HG02943 (cell line): ENCODE measurements around the gene SNRNP25.
"Not testable (repeated sequence)": the region's sequence is repeated elsewhere in the genome, so short reads cannot be mapped to it uniquely, and the experiment has no call there.

Experiments
- ATAC-seq: cut with Tn5 transposase; IDR thresholded peaks from one replicate; pipeline ENCODE4 v1.9.1; 2021; ENCODE audit warnings: mild to moderate bottlenecking, low read depth, moderate library complexity; ENCODE audit not compliant: unreplicated experiment

SNRNP25 gene

GRCh38 chr16:41439-42068 is 12.1 kb upstream of the SNRNP25 start:
- ATAC-seq, result no peak

- ATAC-seq, result no peak
These were observed 11.6 kb upstream of the SNRNP25 start for GRCh38 chr16:42069-42457.

GRCh38 chr16:42691-43090 is 10.9 kb upstream of the SNRNP25 start:
- ATAC-seq, result no peak

- ATAC-seq, result no peak
These were observed 10.3 kb upstream of the SNRNP25 start for GRCh38 chr16:43294-43693.

GRCh38 chr16:44655-45054 is 9.0 kb upstream of the SNRNP25 start:
- ATAC-seq, result no peak

- no peak for ATAC-seq
These were observed 8.2 kb upstream of the SNRNP25 start for GRCh38 chr16:45454-45853.

- ATAC-seq, result not testable (repeated sequence)
These were observed 7.1 kb upstream of the SNRNP25 start for GRCh38 chr16:46510-46909.

GRCh38 chr16:47234-47633 is 6.4 kb upstream of the SNRNP25 start:
- ATAC-seq, result no peak

GRCh38 chr16:50769-51591 is 2.6 kb upstream of the SNRNP25 start:
- ATAC-seq, result no peak

GRCh38 chr16:54237-54581 is 581 bp downstream of the SNRNP25 start:
- ATAC-seq, result no peak

- no peak for ATAC-seq
These were observed 2.0 kb downstream of the SNRNP25 start for GRCh38 chr16:55571-56136.

- no peak for ATAC-seq
These were observed 2.8 kb downstream of the SNRNP25 start for GRCh38 chr16:56231-56927.

- ATAC-seq, result no peak
These were observed 4.1 kb downstream of the SNRNP25 start for GRCh38 chr16:57711-58110.

- ATAC-seq, result no peak
These were observed 5.1 kb downstream of the SNRNP25 start for GRCh38 chr16:58491-59439.

- ATAC-seq, result no peak
These were observed 5.9 kb downstream of the SNRNP25 start for GRCh38 chr16:59440-60059.

- ATAC-seq, result no peak
These were observed 6.5 kb downstream of the SNRNP25 start for GRCh38 chr16:60166-60565.

GRCh38 chr16:60929-61878 is 7.6 kb downstream of the SNRNP25 start:
- ATAC-seq, result no peak

GRCh38 chr16:61879-62281 is 8.3 kb downstream of the SNRNP25 start:
- ATAC-seq, result no peak
